Gastrocnemius medialis (tissue), 4 donors: ENCODE data around the gene DNASE1L1.
"Not testable (repeated sequence)": the region's sequence is repeated elsewhere in the genome, so short reads cannot be mapped to it uniquely, and the experiment has no call there.

Source experiments
- POLR2A ChIP-seq, 2 donors: fragments of 450-650 bp; IDR thresholded peaks; one replicate each; pipeline ENCODE4 v1.6.1; 2017; ENCODE audit warnings: antibody characterized with exemption in 2 of 2, mild to moderate bottlenecking in 2 of 2, moderate library complexity in 2 of 2
- TF ChIP-seq, protein P1 (sequence below), 5 experiments: fragments of 450-650 bp in 3 of 5; fragments of 200-600 bp in 2 of 5; sonication (generic) in 2 of 5; IDR thresholded peaks in 4 of 5; conservative IDR thresholded peaks in 1 of 5; 1 replicate in 4 of 5; 2 replicates in 1 of 5; pipeline ENCODE4 v1.5.1; 2016 to 2019; ENCODE audit warnings: antibody characterized with exemption in 5 of 5, mild to moderate bottlenecking in 3 of 5, moderate library complexity in 3 of 5

DNA sequence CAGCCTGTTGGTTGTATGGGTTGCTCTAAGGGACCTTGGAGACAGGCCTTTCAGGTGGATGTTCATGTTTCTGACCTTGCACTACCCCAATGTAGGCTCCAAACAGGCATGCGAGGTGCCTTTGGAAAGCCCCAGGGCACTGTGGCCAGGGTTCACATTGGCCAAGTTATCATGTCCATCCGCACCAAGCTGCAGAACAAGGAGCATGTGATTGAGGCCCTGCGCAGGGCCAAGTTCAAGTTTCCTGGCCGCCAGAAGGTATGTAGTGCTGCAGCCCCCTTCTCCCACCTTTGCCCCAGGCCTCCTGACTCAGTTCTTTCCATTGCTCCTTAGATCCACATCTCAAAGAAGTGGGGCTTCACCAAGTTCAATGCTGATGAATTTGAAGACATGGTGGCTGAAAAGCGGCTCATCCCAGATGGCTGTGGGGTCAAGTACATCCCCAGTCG lies 8.7 kb downstream of the DNASE1L1 start:
- TF ChIP-seq, protein P1, sequence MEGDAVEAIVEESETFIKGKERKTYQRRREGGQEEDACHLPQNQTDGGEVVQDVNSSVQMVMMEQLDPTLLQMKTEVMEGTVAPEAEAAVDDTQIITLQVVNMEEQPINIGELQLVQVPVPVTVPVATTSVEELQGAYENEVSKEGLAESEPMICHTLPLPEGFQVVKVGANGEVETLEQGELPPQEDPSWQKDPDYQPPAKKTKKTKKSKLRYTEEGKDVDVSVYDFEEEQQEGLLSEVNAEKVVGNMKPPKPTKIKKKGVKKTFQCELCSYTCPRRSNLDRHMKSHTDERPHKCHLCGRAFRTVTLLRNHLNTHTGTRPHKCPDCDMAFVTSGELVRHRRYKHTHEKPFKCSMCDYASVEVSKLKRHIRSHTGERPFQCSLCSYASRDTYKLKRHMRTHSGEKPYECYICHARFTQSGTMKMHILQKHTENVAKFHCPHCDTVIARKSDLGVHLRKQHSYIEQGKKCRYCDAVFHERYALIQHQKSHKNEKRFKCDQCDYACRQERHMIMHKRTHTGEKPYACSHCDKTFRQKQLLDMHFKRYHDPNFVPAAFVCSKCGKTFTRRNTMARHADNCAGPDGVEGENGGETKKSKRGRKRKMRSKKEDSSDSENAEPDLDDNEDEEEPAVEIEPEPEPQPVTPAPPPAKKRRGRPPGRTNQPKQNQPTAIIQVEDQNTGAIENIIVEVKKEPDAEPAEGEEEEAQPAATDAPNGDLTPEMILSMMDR (IDR thresholded peaks at IDR 0.05 in 4 of 5, conservative IDR thresholded peaks at IDR 0.05 in 1 of 5) = not testable (repeated sequence)
- not testable (repeated sequence) for TF ChIP-seq POLR2A (IDR thresholded peaks at IDR 0.05)
